Large intestine (tissue), 3 donors: ENCODE measurements around the gene C17orf50. TPM values are rescaled to one million over a fixed set of nuclear protein-coding genes. Genes with fewer than 3 reads are reported as not detected.
A peak's percentile ranks its signal among the peaks of the same experiment; 100 is the strongest.

Experiments used
- DNase-seq, 2 donors: peaks; one replicate each; pipeline versions ENCODE4 v3.0.0 to v3.0.0-alpha.2; 2013
- H3K27ac ChIP-seq: one replicate; pipeline ENCODE4 v1.5.1; 2013; ENCODE audit warnings: low read length
- H3K27me3 ChIP-seq: 2 replicates; pipeline ENCODE4 v1.6.1; 2013; ENCODE audit warnings: low read length; ENCODE audit not compliant: control insufficient read depth, insufficient read depth
- H3K36me3 ChIP-seq: 2 replicates; pipeline ENCODE4 v1.6.1; 2013; ENCODE audit warnings: low read length; ENCODE audit not compliant: control insufficient read depth, insufficient read depth
- H3K4me1 ChIP-seq: one replicate; pipeline ENCODE4 v1.6.1; 2013; ENCODE audit warnings: low read length; ENCODE audit not compliant: control insufficient read depth, insufficient read depth
- H3K4me3 ChIP-seq: one replicate; pipeline ENCODE4 v1.5.1; 2013; ENCODE audit warnings: low read length
- H3K9me3 ChIP-seq: one replicate; pipeline ENCODE4 v1.6.1; 2013; ENCODE audit warnings: mild to moderate bottlenecking, low read depth, low read length, moderate library complexity; ENCODE audit not compliant: control insufficient read depth
- WGBS: methylation state at CpG from one replicate; pipeline ENCODE4 v1.1.5; 2013; ENCODE audit warnings: low lambda C conversion rate; ENCODE audit not compliant: insufficient coverage; 5-methylcytosine and 5-hydroxymethylcytosine counted together
- polyA plus RNA-seq: library from polyadenylated mRNA; unstranded; fragments of 120-200 nt; gene quantifications from one replicate; pipeline ENCODE4 v1.2.1, GENCODE V29; 2013

C17orf50 gene
- polyA plus RNA-seq, 1 donor, result 0.04 TPM

DNA sequence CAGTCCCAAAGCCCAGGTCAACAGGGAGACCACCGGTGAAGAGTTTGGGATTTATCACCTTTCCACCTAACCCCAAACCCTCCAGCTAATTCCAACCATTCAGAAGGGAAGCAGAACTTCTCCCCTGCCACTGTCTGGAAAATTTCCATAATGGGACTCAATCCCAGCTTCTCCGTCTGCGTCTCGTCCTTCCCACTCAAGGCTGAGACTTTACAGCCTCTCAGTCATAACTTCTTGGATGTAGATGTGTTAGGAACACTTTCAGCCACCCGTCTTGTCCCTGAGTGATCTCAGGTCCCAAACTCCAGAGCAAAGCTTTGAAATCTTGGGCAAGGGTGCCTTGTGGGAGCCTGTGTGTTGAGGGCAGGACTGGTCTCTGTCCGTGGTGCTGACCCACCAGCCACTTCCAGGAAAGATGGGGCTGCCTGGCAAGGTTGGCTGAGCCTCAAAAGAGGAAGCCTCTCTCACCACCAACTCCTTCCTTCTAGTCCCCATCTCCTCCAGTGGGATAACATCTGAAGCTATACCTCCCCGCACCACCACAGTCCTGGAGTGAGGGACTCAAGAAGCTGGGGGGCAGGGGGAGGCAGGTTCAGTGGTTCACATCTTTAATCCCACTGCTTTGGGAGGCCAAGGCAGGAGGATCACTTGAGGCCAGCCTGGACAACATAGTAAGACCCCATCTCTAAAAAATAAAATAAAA lies 16.9 kb upstream of the C17orf50 start:
- no CpG with 5 or more reads among the region's 7 CpGs for WGBS

DNA sequence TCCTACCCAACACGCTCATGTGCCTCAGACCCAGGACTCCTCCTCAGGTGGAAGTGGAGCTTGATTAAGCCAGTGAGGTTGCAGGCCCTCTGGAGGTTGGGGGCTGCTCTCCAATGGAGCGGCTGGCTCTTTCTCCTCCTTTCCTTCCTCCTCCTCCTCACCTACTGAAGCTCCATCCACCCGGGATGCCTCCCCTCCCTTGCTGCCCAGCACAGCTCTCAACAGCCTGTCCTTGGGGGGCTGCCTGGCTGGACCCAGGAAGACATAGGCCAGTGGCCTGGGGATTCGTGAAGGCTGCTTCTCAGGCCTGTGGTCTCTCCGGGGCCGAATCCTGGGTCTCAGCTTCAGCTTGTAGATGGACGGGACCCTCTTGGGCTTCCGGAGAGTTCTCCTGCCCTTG lies 15.9 kb upstream of the C17orf50 start:
- Histone ChIP-seq H3K4me3 (no peak overlapping the region), H3K27me3 (peaks cover 58% of the 10 kb centered on the region), H3K27ac (no peak overlapping the region), H3K4me1 (peaks cover 2% of the 10 kb centered on the region), H3K9me3 (peaks cover 5% of the 10 kb centered on the region), H3K36me3 (no peaks in the 10 kb centered on the region)
- no peak for DNase-seq
- no CpG with 5 or more reads among the region's 8 CpGs for WGBS

More for the DNA sequence above, 16.9 kb upstream of the C17orf50 start:
- H3K4me3 ChIP-seq, result no peak overlapping the region
- H3K27ac ChIP-seq, result no peak overlapping the region
- peaks cover 2% of the 10 kb centered on the region for H3K4me1 ChIP-seq
- peaks cover 5% of the 10 kb centered on the region for H3K9me3 ChIP-seq
- no peaks in the 10 kb centered on the region for H3K36me3 ChIP-seq
- H3K27me3 ChIP-seq, result peaks cover 47% of the 10 kb centered on the region
- DNase-seq, result no peak

DNA sequence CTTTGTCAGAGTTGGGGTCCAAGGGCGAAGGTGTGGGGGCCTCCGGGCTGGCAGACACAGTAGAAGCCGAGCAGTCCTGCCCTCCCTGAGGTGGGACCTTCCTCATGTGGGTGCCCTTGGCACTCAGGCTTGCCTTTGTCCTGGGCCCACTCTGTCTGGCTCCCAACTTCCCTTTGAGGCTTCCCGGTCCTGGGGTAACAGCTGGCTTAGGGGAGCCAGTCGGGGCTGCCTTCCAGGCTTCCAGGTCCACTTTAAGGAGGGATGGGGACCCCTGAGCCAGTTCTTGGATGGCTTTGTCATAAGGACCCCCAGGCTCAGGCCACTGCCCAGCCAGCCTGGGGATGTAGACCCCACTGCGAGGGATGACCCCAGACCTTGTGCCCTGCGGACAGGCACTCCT lies 15.4 kb upstream of the C17orf50 start:
- H3K4me1 ChIP-seq, result peaks cover 4% of the 10 kb centered on the region
- no peak for DNase-seq
- H3K4me3 ChIP-seq, result no peak overlapping the region
- H3K9me3 ChIP-seq, result peaks cover 5% of the 10 kb centered on the region
- no peaks in the 10 kb centered on the region for H3K36me3 ChIP-seq
- no peak overlapping the region for H3K27ac ChIP-seq
- no CpG with 5 or more reads among the region's 7 CpGs for WGBS
- peaks cover 59% of the 10 kb centered on the region for H3K27me3 ChIP-seq

DNA sequence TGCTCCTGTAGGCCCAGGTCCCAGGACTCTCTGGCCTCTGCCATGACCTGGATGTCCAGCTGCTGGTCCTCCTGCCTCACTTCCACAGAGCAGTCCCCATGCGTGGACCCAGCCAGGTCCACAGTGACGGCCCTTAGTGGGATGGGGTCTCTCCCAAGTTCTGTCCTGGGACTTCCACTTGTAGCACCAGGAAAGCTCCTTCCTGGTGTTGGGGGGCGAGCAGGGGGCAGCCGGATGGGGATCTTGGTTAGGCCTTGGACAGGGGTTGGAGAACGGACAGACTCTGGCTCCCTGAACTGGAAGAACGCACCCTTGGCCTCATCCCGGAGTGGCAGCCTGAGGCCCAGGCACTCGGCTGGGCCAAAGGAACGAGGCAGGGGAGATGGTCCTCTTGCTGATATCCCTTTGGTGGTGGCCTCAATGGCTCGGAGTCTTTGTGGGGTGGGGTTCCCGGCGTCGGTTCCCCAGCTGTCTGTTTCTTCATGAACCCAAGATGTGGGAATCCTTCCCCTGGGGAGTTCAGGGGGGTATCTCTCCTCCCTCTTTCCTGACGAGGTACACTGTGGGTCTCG lies 14.9 kb upstream of the C17orf50 start:
- peaks cover 59% of the 10 kb centered on the region for H3K27me3 ChIP-seq
- H3K27ac ChIP-seq, result no peak overlapping the region
- H3K9me3 ChIP-seq, result peaks cover 3% of the 10 kb centered on the region
- H3K4me3 ChIP-seq, result no peak overlapping the region
- H3K4me1 ChIP-seq, result peaks cover 4% of the 10 kb centered on the region
- H3K36me3 ChIP-seq, result no peaks in the 10 kb centered on the region
- no peak for DNase-seq
- no CpG with 5 or more reads among the region's 15 CpGs for WGBS

DNA sequence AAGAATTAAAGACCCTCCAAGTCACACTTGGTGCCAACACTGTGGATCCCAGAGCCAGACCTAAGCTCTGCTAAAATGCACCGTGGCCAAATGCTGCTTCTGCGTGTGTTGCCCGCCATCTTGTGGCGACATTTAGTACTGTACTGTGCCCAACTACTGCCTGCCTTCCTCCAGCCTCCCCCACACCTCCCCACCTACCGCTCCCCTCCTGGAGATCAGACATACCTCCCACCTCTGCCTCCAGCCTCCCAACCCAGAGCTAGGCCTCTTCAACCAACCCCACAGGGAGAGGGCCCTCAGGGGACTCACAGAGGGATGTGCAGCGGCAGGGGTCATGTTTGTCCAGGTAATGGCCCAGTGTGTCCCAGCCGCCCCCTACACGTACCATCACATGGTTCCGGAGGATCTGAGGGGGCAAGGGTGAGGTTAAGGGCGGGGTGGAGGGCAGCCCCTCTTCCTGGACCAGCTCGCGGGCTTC lies 13.1 kb upstream of the C17orf50 start:
- Histone ChIP-seq H3K4me3 (no peak overlapping the region), H3K27me3 (peaks cover 49% of the 10 kb centered on the region), H3K9me3 (no peaks in the 10 kb centered on the region), H3K27ac (no peak overlapping the region), H3K4me1 (peaks cover 2% of the 10 kb centered on the region), H3K36me3 (no peaks in the 10 kb centered on the region)
- peak; percentile 45 to 57 for DNase-seq
- no CpG with 5 or more reads among the region's 12 CpGs for WGBS

DNA sequence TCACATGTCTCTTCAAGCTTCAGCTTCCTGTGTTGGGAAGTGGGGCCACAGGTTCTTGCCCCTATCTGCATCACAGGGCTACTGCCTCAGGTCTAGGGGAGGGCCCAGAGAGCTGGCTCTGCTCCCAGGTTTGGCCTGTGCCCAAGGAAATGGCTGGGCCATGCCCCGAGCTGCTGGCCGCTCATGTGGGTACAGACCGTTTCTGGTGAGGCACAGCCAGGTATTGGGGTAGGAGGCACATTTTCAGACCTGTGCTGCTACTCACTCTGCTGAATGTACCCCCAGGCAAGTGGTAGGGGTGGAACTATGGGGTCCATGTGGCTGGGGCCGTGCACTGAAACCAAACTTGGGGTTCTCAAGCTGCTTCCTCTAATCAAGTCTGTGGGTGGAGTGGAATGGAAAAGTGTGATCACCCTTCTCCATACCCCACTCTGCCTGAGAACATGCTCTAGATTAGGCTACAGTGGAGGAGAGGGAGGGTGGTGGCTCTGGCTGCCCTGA lies 12.3 kb upstream of the C17orf50 start:
- no peak for DNase-seq
- Histone ChIP-seq H3K27me3 (peaks cover 50% of the 10 kb centered on the region), H3K9me3 (no peaks in the 10 kb centered on the region), H3K27ac (no peak overlapping the region), H3K4me1 (peaks cover 2% of the 10 kb centered on the region), H3K36me3 (no peaks in the 10 kb centered on the region), H3K4me3 (no peak overlapping the region)
- WGBS, result no CpG with 5 or more reads among the region's 4 CpGs

DNA sequence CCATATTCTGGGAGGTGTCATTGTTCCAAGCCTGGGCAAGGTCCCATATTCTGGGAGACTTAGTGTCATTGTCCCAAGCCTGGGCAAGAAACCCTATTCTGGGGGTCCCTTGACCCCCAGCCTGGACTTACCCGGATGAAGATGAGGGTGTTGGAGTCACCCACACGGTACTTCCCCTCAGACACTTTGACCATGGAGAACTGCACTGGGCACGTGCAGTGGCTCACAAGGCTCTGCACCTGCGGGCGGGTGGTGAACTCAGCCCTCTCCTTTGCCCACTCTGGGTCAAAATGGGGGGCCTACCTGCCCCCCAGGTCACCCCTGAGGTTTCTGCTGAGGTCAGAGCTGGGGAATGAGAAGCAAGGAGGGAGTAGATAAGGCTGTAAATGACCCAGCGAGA lies 11.7 kb upstream of the C17orf50 start:
- no peak overlapping the region for H3K4me3 ChIP-seq
- no peak overlapping the region for H3K27ac ChIP-seq
- no peak for DNase-seq
- H3K36me3 ChIP-seq, result no peaks in the 10 kb centered on the region
- H3K27me3 ChIP-seq, result peaks cover 48% of the 10 kb centered on the region
- H3K4me1 ChIP-seq, result peaks cover 2% of the 10 kb centered on the region
- no CpG with 5 or more reads among the region's 6 CpGs for WGBS
- no peaks in the 10 kb centered on the region for H3K9me3 ChIP-seq

DNA sequence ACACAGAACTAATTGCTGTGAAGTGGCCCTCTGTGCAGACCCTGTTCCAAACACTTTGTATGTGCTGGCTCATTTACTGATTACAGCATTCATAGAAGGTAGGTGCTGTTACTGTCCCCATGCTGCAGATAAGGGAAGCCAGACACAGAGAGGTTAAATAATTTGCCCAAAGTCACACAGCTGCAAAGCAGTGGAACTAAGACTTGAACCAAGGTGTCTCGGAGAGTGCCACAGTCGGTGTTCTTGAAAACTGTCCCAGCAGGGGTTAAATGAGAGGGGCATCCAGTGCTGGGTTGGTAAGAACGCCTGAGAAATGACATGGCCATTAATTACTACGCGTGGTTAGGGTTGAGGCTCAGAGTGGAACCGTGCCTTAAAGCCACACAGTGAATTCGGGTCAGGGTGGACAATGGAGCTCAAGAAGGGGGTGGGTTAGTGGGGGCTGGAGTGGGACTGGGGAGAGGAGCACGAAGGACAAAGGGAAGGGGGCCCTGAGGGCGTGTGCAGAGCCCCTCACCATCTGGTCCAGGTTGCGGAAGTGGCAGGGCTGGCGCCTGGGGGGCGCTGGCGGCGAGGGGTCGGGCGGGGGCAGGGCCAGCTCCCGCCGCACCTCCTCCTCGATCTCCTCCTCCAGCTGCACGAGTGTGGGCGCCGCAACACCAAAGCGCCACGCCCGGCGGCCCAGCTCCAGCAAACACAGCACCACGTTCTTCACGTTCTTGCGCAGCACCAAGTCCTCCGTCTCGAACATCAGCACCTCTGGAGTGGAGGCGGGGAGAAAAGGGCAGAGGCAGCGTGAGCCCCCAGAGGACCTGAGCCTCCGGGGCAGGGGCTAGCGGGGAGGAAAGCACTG lies 10.9 kb upstream of the C17orf50 start:
- Histone ChIP-seq H3K9me3 (no peaks in the 10 kb centered on the region), H3K4me1 (peaks cover 2% of the 10 kb centered on the region), H3K27ac (no peak overlapping the region), H3K27me3 (peaks cover 48% of the 10 kb centered on the region), H3K4me3 (no peak overlapping the region), H3K36me3 (no peaks in the 10 kb centered on the region)
- no CpG with 5 or more reads among the region's 35 CpGs for WGBS
- DNase-seq, result no peak

DNA sequence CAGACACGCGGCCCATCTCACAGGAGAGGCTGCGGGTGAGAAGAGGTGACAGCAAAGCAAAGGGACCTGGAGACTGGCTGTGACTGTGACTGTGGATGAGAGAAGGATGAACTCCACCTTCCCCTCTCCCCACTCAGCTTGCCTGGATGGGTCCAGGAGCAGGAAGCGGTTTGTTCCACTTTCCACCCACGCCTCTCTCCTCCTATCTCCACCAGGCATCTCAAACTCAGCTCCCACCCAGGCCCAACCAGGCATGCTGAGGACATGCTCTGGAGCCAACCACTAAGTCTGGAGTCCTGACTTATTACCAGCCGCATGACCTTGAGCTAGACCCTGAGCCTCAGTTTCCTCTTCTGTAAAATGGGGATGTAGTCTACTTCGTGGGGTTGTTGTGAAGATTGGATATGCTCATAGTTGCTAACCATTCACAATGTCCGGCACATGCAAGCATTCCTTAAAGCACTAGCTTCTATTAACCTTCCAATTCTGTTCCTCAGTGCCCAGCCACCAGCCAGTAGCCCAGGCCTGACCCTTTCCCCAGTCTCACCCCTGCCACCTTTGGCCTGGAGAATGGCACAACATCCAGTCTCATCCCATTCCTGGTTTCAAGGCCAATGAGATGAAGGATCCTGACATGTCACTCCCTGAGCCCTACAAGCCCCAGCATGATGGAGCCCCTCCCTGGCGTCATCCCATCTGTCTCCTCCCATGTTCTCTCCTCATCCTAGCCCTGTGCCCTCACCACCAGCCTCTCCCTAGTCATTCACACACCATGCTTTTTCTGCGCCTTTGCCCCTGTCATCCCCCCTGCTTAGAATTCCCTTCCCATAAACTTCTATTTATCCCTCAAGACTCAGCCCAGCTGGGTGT lies 9.9 kb upstream of the C17orf50 start:
- no peaks in the 10 kb centered on the region for H3K36me3 ChIP-seq

More for the DNA sequence above, 9.9 kb upstream of the C17orf50 start:
- no CpG with 5 or more reads among the region's 10 CpGs for WGBS
- Histone ChIP-seq H3K27me3 (peaks cover 48% of the 10 kb centered on the region), H3K4me1 (peaks cover 2% of the 10 kb centered on the region), H3K4me3 (no peak overlapping the region), H3K27ac (no peak overlapping the region), H3K9me3 (no peaks in the 10 kb centered on the region)
- no peak for DNase-seq
